Anterior cingulate cortex (tissue), 58 donors: ENCODE results near the gene BLNK.
A peak's percentile ranks its signal among the peaks of the same experiment; 100 is the strongest.
"Not testable (repeated sequence)": the region's sequence is repeated elsewhere in the genome, so short reads cannot be mapped to it uniquely, and the experiment has no call there.

Experiments
- DNase-seq, 58 donors: peaks; one replicate each; lab custom pipeline; 2025; lab: John Stamatoyannopoulos, UW

Gene BLNK

GRCh38 chr10:96230527-96230926 is 40.8 kb downstream of the BLNK start:
- DNase-seq = no peak

GRCh38 chr10:96229568-96230030 is 41.8 kb downstream of the BLNK start:
- DNase-seq = peak in 51 of 58 donors; percentile 2 to 77 (median 29)

- no peak for DNase-seq
Observed at GRCh38 chr10:96228408-96228994, 42.9 kb downstream of the BLNK start.

GRCh38 chr10:96227206-96227605 is 44.2 kb downstream of the BLNK start:
- DNase-seq = no peak

GRCh38 chr10:96225119-96225518 is 46.2 kb downstream of the BLNK start:
- DNase-seq = no peak

GRCh38 chr10:96222908-96223307 is 48.5 kb downstream of the BLNK start:
- DNase-seq = no peak

GRCh38 chr10:96222441-96222840 is 48.9 kb downstream of the BLNK start:
- no peak for DNase-seq

GRCh38 chr10:96218826-96219225 is 52.5 kb downstream of the BLNK start:
- DNase-seq = no peak

GRCh38 chr10:96217711-96218110 is 53.7 kb downstream of the BLNK start:
- no peak for DNase-seq

- DNase-seq = no peak
Observed at GRCh38 chr10:96216775-96217174, 54.6 kb downstream of the BLNK start.

- no peak for DNase-seq
Observed at GRCh38 chr10:96212911-96213310, 58.5 kb downstream of the BLNK start.

GRCh38 chr10:96211764-96212163 is 59.6 kb downstream of the BLNK start:
- DNase-seq = no peak

- DNase-seq = no peak
Observed at GRCh38 chr10:96208946-96209345, 62.4 kb downstream of the BLNK start.

GRCh38 chr10:96208271-96208670 is 63.1 kb downstream of the BLNK start:
- DNase-seq = no peak

- no peak for DNase-seq
Observed at GRCh38 chr10:96205580-96205979, 65.8 kb downstream of the BLNK start.

GRCh38 chr10:96201525-96201924 is 69.8 kb downstream of the BLNK start:
- DNase-seq = no peak

- not testable (repeated sequence) for DNase-seq
Observed at GRCh38 chr10:96189505-96189904, 81.9 kb downstream of the BLNK start.

GRCh38 chr10:96188916-96189315 is 82.5 kb downstream of the BLNK start:
- DNase-seq = no peak

- no peak for DNase-seq
Observed at GRCh38 chr10:96188421-96188820, 82.9 kb downstream of the BLNK start.

- DNase-seq = no peak
Observed at GRCh38 chr10:96176985-96177384, 94.4 kb downstream of the BLNK start.

- DNase-seq = no peak
Observed at GRCh38 chr10:96172666-96173065, 98.7 kb downstream of the BLNK start.

GRCh38 chr10:96170230-96170629 is 101.1 kb downstream of the BLNK start:
- DNase-seq = no peak

GRCh38 chr10:96168546-96168945 is 102.8 kb downstream of the BLNK start:
- DNase-seq = no peak
